Ectodermal cell (in vitro differentiated cells): ENCODE data around the gene MDH2.
"Not testable (repeated sequence)": the region's sequence is repeated elsewhere in the genome, so short reads cannot be mapped to it uniquely, and the experiment has no call there.

Experiments
- H3K27ac ChIP-seq: 2 replicates; pipeline ENCODE4 v1.7.0; 2013; ENCODE audit warnings: mild to moderate bottlenecking, low read depth, low read length; ENCODE audit not compliant: insufficient read depth, poor library complexity, severe bottlenecking
- H3K27me3 ChIP-seq: 2 replicates; pipeline ENCODE4 v1.7.0; 2013; ENCODE audit warnings: mild to moderate bottlenecking, low read length; ENCODE audit not compliant: insufficient read depth, control insufficient read depth, poor library complexity, severe bottlenecking
- H3K36me3 ChIP-seq: one replicate; pipeline ENCODE4 v1.7.0; 2013; ENCODE audit warnings: low read length; ENCODE audit not compliant: control insufficient read depth, insufficient read depth
- H3K4me1 ChIP-seq: one replicate; pipeline ENCODE4 v1.7.0; 2013; ENCODE audit warnings: low read length; ENCODE audit not compliant: control insufficient read depth, insufficient read depth
- H3K4me3 ChIP-seq: 2 replicates; pipeline ENCODE4 v1.7.0; 2013; ENCODE audit warnings: low read depth, low read length, control low read depth; ENCODE audit not compliant: insufficient read depth
- H3K9me3 ChIP-seq: 2 replicates; pipeline ENCODE4 v1.7.0; 2013; ENCODE audit warnings: mild to moderate bottlenecking, low read length, moderate library complexity; ENCODE audit not compliant: control insufficient read depth
- whole genome bisulfite sequencing, 2 experiments: methylation state at CpG; one replicate each; pipeline ENCODE4 v1.1.7; 2013; ENCODE audit warnings: missing lambda C conversion rate in 2 of 2; 5-methylcytosine and 5-hydroxymethylcytosine counted together

The MDH2 gene

DNA sequence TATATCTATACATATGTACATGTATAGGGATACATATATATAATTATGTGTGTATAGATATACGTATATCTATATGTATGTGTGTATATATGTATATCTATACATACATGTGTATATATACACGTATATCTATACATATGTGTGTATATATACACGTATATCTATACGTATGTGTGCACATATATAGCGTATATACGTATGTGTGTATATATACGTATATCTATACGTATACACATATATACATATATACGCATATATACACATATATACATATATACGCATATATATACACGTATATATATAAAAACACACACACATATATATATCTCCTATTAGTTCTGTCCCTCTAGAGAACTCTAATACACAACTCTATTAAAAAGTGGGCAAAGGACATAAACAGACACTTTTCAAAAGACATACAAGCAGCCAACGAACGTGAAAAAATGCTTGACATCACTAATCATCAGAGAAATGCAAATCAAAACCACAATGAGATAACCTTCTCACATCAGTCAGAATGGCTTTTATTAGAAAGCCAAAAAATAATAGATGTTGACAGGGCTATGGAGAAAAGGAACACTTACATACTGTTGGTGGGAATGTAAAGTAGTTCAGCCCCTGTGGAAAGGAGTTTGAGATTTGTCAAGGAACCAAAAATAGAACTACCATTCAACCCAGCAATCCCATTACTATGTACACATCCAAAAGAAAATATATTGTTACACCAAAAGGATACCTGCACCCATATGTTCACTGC, 31.5 kb upstream of the MDH2 start:
- Histone ChIP-seq H3K9me3 (no peaks in the 10 kb centered on the region), H3K36me3 (peaks cover 4% of the 10 kb centered on the region), H3K27ac (no peak overlapping the region), H3K4me1 (no peaks in the 10 kb centered on the region), H3K4me3 (no peak overlapping the region), H3K27me3 (no peaks in the 10 kb centered on the region)
- 91 to 93% methylated on average over 4 to 11 of the region's 13 CpGs for WGBS, 2 experiments

DNA sequence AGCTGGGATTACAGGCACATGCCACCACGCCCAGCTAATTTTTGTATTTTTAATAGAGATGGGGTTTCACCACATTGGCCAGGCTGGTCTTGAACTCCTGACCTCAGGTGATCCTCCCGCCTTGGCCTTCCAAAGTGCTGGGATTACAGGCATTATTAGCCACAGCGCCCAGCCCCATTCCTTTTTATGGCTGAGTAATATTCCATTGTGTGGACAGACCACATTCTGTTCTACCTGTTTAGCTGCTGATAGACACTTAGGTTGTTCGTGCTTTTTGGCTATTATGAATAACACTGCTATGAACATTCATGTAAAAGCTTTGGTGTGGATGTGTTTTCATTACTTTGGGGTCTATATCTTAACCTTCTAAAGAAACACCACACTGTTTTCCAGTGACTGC, 29.4 kb upstream of the MDH2 start:
- not testable (repeated sequence) for H3K36me3 ChIP-seq, H3K27ac ChIP-seq, H3K4me1 ChIP-seq, H3K27me3 ChIP-seq, H3K9me3 ChIP-seq, H3K4me3 ChIP-seq
- 92 to 95% methylated on average over 4 of the region's 4 CpGs for WGBS, 2 experiments

DNA sequence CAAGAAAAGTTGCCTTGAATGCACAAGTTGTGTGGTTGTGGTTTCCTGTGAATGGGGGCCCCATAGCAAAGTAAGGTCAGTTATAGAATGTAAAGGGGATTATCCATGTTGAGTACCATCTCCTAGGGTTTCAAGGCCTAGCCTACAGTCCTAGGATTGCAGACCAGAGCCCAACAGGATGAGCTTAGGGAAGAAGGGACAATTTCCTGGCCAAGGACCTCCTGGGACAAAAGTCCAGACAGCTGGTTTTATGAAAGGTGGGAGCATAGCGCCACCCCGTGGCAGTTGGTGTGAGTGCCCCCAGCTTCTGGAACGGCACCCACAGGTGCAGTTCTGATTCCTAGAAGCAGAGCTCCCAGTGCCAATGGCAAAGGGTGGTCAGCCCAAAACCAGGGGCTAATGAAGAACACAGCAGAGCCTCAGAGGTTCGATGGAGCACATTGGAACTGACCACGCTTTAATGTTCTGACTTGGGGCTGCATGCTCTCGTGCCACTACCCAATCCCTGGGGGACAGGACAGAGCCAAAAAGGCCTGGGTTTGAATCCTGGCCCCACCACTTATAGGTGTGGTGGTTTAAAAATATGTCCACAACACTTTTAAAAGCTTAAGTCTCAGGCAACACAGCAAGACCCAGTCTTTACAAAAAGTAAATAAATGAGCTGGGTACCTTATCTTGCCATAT, 27.7 kb upstream of the MDH2 start:
- Histone ChIP-seq H3K4me3 (no peak overlapping the region), H3K27ac (no peak overlapping the region), H3K9me3 (no peaks in the 10 kb centered on the region), H3K36me3 (peaks cover 4% of the 10 kb centered on the region), H3K4me1 (no peaks in the 10 kb centered on the region), H3K27me3 (no peaks in the 10 kb centered on the region)
- 55 to 56% methylated on average over 6 of the region's 6 CpGs for WGBS, 2 experiments

DNA sequence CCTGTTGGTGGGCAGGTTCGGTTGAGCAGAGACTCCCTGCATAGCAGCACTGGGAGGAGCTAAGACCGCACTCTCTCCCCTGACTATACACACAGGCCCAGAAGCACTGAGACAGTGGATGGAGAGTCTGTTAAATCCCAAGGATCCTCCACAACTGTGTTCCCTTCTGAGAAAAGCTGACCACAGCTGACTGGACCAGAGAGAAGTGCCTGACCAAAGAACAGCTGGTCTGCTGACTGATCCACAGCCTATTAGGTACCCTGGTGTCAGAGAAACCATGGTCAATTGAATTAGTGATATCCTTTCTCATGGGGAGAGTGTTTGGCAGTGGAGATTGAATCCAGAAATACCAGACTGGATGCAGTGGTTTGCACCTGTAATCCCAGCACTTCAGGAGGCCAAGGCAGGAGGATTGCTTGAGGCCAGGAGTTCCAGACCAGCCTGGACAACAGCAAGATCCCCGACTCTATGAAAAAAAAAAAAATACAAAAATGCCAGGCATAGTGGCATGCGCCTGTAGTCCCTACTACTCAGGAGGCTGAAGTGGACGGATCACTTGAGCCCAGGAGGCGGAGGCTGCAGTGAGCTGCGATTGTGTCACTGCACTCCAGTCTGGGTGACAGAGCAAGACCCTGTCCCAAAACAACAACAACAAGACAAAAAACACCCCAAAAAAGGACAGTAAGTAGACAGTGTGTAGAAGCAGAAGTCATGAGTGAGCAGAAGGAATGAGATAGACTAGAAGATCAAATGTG, 25.7 kb upstream of the MDH2 start:
- Histone ChIP-seq H3K27me3 (no peaks in the 10 kb centered on the region), H3K27ac (no peak overlapping the region), H3K36me3 (peaks cover 4% of the 10 kb centered on the region), H3K9me3 (no peaks in the 10 kb centered on the region), H3K4me3 (no peak overlapping the region), H3K4me1 (no peaks in the 10 kb centered on the region)
- 92 to 93% methylated on average over 7 of the region's 7 CpGs for WGBS, 2 experiments

DNA sequence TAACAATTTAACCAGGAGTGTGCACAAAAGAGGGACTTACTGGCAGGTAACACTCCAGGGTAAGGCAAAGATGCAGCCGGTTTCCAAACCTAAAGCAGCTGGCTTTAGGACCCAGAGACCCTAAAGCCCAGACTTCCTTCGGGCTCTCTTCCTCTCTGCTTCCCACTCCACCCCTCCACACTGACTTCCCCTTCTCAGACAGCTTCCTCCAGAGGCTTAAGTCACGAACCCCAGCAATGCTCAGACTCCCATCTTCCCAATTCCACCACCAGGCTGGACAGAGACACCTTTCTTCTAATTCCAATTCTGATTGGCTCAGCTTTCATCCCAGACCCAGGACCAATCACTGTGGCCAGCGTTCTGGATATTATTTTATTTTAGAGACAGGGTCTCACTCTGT, 24.9 kb upstream of the MDH2 start:
- no peaks in the 10 kb centered on the region for H3K9me3 ChIP-seq
- 62% methylated on average over 4 of the region's 4 CpGs for WGBS, 2 experiments

DNA sequence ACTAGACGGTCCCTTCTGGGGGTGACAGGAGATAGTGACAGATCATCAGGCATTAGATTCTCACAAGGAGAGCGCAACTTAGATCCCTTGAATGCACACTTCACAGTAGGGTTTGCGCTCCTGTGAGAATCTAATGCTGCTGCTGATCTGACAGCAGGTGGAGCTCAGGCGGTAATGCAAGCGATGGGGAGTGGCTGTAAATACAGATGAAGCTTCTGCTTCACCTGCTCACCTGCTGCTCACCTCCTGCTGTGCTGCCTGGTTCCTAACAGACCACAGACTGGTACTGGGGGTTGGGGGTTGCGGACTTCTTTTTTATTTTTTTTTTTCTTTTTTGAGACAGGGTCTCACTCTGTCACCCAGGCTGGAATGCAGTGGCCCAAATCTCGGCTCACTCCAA, 18.2 kb upstream of the MDH2 start:
- H3K27ac ChIP-seq, H3K4me1 ChIP-seq, H3K27me3 ChIP-seq, H3K36me3 ChIP-seq, H3K9me3 ChIP-seq, H3K4me3 ChIP-seq: not testable (repeated sequence)
- whole genome bisulfite sequencing, 2 experiments, result 94 to 96% methylated on average over 7 of the region's 7 CpGs

More for the DNA sequence above, 24.9 kb upstream of the MDH2 start:
- Histone ChIP-seq H3K4me1 (no peaks in the 10 kb centered on the region), H3K27ac (no peak overlapping the region), H3K4me3 (no peak overlapping the region), H3K36me3 (peaks cover 2% of the 10 kb centered on the region), H3K27me3 (no peaks in the 10 kb centered on the region)

DNA sequence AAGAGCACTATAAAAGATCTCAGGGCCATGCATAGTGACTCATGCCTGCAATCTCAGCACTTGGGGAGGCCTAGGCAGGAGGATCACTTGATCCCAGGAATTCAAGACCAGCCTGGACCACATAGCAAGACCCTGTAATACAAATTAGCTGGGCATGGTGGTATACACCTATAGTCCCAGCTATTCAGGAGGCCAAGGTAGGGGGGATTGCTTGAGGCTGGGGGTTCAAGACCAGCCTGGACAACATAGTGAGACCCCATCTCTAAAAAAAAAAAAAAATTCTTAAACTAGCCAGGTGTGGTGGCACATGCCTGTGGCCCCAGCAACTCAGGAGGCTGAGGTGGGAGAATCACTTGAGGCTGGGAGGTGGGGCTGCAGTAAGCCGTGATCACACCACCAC, 15.9 kb upstream of the MDH2 start:
- no peaks in the 10 kb centered on the region for H3K4me1 ChIP-seq
- 94 to 96% methylated on average over 1 of the region's 1 CpG for WGBS, 2 experiments
- H3K9me3 ChIP-seq, result no peaks in the 10 kb centered on the region
- peaks cover 3% of the 10 kb centered on the region for H3K36me3 ChIP-seq
- H3K27me3 ChIP-seq, result no peaks in the 10 kb centered on the region
- H3K27ac ChIP-seq, result no peak overlapping the region
- no peak overlapping the region for H3K4me3 ChIP-seq

DNA sequence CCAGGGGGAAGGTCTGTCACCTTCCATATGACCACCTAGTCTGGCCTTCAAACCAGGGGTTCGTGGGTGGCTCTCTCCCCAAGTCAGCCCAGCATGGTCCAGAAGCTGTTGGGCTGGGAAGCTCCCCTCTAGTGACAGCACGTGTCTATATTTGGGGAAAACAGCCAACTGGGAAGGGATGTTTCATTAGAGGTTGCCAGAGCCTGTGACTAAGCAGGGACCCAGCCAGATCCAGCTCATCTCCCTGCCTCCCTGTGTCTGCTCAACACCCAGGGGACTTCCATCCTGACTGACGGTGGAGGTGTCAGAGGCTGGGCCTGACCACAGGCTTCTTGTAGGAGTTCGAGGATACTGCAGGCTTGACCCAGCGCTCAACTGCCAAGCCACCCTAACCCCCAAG, 10.6 kb upstream of the MDH2 start:
- Histone ChIP-seq H3K27me3 (no peaks in the 10 kb centered on the region), H3K27ac (no peak overlapping the region), H3K4me1 (no peaks in the 10 kb centered on the region), H3K9me3 (no peaks in the 10 kb centered on the region), H3K36me3 (peaks cover 7% of the 10 kb centered on the region), H3K4me3 (no peak overlapping the region)
- WGBS, 2 experiments, result 92 to 95% methylated on average over 5 of the region's 5 CpGs

DNA sequence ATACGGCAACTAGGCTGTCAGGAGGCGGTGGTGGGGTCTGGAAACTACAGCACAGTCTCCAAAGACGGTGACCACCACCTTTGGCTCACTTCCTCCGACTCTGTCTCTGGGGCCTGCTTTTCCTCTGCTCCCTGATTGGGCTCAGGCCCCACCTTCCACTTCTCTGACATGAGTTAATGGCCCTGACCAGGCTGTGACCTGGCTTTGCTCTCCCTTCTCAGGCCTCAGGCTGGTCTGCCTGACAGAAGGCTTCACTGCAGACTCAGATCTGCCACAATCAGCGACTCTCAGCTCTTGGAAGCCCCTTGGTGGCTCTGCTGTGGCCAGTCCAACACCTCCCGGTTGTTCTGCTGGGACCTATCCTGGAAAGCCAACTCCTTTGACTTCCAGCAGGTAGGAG, 7.8 kb upstream of the MDH2 start:
- Histone ChIP-seq H3K36me3 (peaks cover 7% of the 10 kb centered on the region), H3K27ac (no peak overlapping the region), H3K4me1 (no peaks in the 10 kb centered on the region), H3K4me3 (no peak overlapping the region), H3K27me3 (no peaks in the 10 kb centered on the region), H3K9me3 (no peaks in the 10 kb centered on the region)
- WGBS, 2 experiments, result 91 to 95% methylated on average over 6 of the region's 6 CpGs

DNA sequence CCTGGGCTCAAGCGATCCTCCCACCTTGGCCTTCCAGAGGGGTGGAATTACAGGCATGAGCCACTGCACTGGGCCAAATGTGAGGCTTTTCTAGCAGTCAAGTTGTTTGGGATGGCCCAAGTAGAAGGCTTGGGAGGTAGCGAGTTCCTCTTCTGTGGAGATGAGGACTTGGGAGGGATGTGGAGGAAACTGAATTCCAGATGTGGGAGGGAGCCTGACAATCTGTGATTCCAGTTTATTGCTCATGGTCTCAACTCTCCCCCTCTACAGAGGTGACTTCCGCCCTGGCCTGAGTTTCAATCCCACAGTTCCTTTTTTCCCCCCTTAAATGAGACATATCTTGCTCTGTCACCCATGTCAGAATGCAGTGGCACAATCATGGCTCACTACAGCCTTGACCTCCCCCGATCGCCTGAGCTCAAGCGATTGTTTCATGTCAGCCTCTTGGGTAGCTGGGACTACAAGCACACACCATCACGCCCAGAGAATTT, 3.5 kb upstream of the MDH2 start:
- no peaks in the 10 kb centered on the region for H3K27me3 ChIP-seq

More for the DNA sequence above, 3.5 kb upstream of the MDH2 start:
- H3K36me3 ChIP-seq, result peaks cover 7% of the 10 kb centered on the region
- H3K4me3 ChIP-seq, result no peak overlapping the region
- peaks cover 6% of the 10 kb centered on the region for H3K4me1 ChIP-seq
- H3K27ac ChIP-seq, result no peak overlapping the region
- no peaks in the 10 kb centered on the region for H3K9me3 ChIP-seq
- WGBS, 2 experiments, result 93 to 94% methylated on average over 7 of the region's 7 CpGs
